Astrocyte of the hippocampus (primary cell): ENCODE results near the gene CDC42EP2.
A peak's percentile ranks its signal among the peaks of the same experiment; 100 is the strongest.

Experiments
- DNase-seq: peaks from one replicate; pipeline ENCODE4 v3.0.0; 2011; ENCODE audit warnings: low read depth, low spot score

CDC42EP2 gene

GRCh38 chr11:65356394-65356972 lies 41.8 kb downstream of the CDC42EP2 start:
- DNase-seq: no peak

- no peak for DNase-seq
Observed at GRCh38 chr11:65357856-65358356, 43.2 kb downstream of the CDC42EP2 start.

- no peak for DNase-seq
Observed at GRCh38 chr11:65362320-65362931, 47.8 kb downstream of the CDC42EP2 start.

- no peak for DNase-seq
Observed at GRCh38 chr11:65362966-65363365, 48.3 kb downstream of the CDC42EP2 start.

- no peak for DNase-seq
Observed at GRCh38 chr11:65363770-65364169, 49.1 kb downstream of the CDC42EP2 start.

- DNase-seq: peak; percentile 82
Observed at GRCh38 chr11:65366340-65366773, 51.7 kb downstream of the CDC42EP2 start.

- no peak for DNase-seq
Observed at GRCh38 chr11:65370659-65371049, 56.0 kb downstream of the CDC42EP2 start.
